NCI-H1105 treated with DMSO at 0.1 percent for 48 hours (cell line): ENCODE data around the gene NSRP1.
"Not testable (repeated sequence)": the region's sequence is repeated elsewhere in the genome, so short reads cannot be mapped to it uniquely, and the experiment has no call there.

ENCODE experiments used
- DNase-seq: peaks from one replicate; lab custom pipeline; 2025; lab: John Stamatoyannopoulos, UW

The NSRP1 gene

DNA sequence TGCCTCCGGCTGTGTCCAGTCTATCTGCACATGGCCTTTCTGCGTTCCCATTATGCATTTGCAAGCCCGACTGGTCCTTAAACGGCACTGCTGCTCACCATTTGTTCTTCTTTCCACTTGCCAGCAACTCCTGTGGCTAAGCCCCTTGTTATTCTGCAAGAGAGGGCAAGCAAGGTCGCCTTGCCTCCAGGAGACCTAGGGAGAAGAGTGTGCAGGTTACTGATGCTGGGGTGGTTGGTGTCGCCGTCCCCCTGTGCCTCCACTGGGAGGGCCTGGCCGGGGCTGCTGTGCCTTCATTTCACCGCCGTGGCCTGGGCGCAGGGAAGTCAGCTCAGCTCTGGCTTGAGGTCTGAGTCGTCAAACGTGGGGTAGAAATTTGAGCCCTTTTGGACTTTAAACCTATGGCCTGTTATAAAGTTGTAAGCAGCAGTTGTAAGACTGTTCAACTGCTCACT is 106.1 kb downstream of the NSRP1 start:
- DNase-seq = no peak

DNA sequence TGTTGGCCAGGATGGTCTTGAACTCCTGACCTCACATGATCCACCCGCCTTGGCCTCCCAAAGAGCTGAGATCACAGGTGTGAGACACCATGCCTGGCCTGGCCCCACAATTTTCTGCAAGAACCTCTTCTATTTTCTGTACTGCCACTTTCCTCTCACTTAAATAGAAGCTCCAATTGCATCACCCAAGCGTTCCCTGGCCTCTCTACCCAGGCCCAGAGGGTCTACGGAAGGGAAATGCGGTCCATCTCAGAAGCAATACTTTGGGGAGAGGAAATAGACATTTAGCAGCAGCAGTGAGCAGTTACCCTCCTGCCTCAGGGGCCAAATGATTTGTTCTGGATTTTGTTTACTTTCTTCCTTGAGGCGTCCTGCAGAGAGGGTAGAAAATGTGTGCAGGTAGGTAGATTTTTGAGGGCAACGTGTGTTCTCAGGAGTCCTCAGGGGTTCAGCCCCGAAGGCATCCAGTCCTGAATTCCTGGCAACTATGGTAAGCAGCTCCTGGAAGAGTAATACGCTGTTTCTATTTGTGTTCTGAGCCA is 107.9 kb downstream of the NSRP1 start:
- no peak for DNase-seq

- DNase-seq = no peak
Observed at GRCh38 chr17:30225112-30225511, 108.5 kb downstream of the NSRP1 start.

- DNase-seq = no peak
Observed at GRCh38 chr17:30225919-30226553, 109.4 kb downstream of the NSRP1 start.

DNA sequence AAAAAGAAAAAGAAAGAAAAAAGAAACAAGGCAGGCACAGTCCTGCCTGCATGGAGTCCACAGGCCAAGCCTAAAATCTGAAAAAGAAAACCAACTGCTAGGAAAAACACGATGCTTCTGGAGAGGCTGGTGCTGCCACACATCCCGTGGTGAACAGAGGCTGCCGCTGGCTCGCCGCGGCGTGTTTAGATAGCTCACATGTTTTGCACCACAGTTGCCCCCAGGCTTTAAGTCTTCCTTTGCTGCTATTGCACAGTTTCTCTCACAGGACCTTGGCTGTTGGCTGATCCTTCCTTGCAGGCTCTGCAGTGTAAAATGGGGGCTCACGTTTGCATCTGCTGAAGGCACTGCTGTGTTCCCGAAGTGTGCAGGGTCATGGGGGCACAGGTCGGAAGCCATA is 110.3 kb downstream of the NSRP1 start:
- no peak for DNase-seq

DNA sequence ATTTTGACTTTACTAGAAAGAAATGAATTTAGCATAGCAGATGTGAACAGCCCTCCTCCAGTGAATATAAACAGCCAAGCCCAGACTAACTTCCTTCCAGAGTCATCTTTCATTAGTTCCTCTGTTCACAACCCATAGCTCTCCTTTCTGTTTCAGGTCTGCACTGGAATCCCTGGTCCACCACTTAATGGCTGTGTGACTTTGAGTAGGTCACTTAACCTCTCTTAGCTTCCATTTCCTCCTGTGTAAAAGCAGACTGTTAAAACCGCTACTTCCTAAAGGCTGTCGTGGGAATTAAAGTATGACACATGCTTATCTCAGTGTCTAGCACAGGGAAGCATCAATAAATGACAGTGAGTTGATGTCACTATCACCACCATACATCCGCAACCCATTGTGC is 111.4 kb downstream of the NSRP1 start:
- no peak for DNase-seq

GRCh38 chr17:30229012-30229411 is 112.4 kb downstream of the NSRP1 start:
- DNase-seq = no peak

DNA sequence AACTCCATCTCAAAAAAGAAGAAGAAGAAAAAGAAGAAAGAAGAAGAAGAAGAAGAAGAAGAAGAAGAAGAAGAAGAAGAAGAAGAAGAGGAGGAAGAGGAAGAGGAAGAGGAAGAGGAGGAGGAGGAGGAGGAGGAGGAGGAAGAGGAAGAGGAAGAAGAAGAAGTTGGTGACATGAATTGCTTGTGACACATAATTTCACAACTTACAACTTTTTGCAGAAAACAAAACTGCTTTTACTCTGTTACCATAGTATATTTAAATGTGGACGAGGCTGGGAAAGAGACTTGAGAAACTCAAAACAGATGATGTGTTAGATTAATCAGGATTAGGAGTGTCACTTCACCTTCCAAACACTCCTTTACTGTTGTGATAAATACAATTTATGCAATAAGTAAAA is 113.4 kb downstream of the NSRP1 start:
- DNase-seq = not testable (repeated sequence)

GRCh38 chr17:30230596-30231125 is 114.0 kb downstream of the NSRP1 start:
- DNase-seq = no peak

GRCh38 chr17:30232015-30232823 is 115.6 kb downstream of the NSRP1 start:
- peak; percentile 24 for DNase-seq

DNA sequence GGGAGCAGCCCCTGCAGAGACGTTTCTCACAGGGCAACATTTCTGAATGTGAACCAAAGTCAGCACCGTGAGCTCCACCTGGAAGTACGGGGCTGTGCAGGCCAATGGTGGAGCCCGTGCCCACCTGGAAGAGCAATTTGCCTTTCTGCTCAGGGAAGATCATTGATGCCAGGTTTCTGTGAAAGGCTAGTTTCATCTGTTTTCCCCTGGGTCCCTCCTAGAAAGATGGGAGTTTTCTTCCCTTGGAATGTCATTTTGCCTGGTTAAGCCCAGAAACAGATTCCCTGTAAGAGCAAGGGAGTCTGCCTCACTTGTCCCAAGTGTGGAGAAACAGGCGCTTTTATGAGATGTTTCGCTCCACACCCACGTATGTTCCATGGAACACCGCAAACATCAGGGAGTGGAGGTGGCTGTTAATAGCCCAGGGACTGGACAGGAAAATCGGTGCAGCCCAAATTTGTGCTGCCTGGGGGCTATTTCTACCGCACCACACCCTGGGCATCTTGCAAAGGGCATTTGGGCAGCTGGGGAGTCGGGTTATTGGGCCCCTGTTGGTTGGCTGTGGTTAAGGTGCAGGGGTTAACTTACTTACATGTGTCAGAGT is 116.3 kb downstream of the NSRP1 start:
- no peak for DNase-seq

- DNase-seq = no peak
Observed at GRCh38 chr17:30234296-30234695, 117.7 kb downstream of the NSRP1 start.

DNA sequence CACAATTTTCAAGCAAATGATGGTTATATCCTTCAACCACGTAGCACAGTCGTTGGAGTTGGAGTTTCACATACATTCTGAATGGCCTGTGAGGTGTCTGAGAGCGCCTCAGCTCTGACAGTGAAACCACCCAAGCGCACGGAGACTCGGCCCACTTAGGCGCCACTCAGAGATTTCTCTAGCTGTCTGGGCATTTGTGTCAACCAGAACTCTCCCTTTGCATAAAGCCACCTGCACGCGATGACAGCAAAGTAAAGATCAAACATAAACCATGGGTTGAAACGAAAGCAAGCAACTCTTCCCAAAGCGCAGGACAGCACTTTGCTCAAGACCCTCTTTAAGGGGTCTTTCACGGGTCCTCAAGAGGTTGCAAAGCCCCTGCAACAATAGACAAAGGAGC is 118.3 kb downstream of the NSRP1 start:
- no peak for DNase-seq

- peak; percentile 9 for DNase-seq
Observed at GRCh38 chr17:30235386-30236296, 119.0 kb downstream of the NSRP1 start, which contains the start of gene SLC6A4. SLC6A4 (minus strand) TSS chr17:30235697; CDS start chr17:30221958, 13,739 bp downstream.
